NOMO-1 (cell line): ENCODE measurements around the gene PHLDA1.
A peak's percentile ranks its signal among the peaks of the same experiment; 100 is the strongest.

Experiments used
- DNase-seq, 2 experiments: peaks; one replicate each; lab custom pipeline; 2025; ENCODE audit not compliant: unreplicated experiment in 2 of 2; lab: John Stamatoyannopoulos, UW

Gene PHLDA1

DNA sequence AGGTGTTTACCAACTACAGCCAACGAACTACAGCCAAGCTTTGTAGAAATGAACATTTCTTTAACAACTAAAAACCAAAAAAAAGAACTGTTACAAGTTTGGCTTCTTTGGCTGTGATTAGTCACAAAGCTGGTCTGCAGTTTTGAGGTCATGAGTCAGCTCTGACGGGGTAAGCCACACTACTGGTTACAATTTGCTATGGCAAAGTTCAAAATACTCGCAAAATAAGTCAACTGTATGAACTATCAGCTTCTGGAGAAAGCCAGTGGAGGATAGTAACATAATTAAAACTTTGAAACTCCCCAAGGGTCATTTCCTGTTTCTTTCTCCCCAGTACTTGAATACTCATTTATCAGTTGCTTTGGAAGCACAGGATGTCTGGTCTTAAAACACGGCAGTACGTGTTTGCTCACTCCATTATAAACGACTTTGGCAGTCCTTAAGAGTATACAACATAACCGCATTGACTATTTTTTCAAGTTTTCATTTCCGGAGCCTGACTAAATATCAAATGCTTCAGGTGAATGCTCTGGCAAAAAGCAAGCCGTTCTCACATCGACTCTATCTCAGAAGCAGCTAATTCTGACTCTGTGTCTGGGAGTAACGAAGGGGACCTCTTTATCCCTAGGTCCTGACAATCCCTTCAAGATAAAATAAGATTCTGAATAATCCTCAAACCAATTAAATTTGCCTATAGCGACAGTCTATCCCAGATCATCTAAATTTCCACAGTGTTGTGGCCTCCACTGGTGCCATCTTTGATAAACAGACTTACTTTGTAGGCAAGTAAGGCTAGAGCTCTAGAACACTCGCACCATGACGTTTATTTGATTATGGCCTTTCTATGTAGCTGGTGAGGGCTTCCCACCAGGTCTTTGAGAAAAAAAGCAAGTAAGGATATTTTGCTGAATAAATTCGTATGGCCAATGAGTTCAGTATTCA lies 10.6 kb downstream of the PHLDA1 start:
- DNase-seq, result peak; percentile 15 to 75

DNA sequence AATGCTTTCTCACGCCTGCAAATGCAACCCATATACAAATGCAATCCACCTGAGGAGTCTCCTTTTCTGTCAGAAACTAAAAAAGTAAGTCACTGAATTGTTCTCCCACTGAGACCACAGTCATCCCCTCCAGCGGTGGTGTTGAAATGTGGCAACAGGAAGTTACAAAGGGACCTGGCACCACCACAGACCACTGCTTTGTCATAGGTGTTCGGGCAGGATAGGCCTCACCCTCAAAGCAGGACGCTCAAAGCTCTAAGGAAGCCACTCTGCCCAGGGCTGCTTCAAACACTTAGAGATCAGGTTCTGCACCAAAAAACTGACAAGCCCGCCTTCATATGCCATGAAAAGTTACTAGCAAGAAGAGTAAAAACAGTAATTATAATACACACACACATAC lies 11.3 kb downstream of the PHLDA1 start:
- peak; percentile 74 to 84 for DNase-seq

DNA sequence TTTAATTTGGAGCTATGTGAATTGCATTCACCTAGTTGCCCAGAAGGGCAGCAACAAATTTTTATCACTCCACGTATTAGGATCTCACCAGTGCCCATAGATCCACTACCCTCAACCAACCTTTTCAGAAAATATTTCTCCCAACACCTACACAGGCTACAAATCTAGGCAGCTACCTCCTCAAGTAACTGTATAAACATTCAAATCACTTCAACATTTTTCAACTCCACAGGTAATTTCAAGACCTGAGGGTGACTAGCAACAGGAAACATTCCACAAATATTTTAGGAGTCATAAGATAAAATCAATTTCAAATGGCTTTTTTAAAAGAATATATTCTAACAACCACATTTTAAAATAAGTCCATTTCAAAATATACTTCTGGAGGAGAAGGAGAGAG lies 12.9 kb downstream of the PHLDA1 start:
- no peak for DNase-seq

DNA sequence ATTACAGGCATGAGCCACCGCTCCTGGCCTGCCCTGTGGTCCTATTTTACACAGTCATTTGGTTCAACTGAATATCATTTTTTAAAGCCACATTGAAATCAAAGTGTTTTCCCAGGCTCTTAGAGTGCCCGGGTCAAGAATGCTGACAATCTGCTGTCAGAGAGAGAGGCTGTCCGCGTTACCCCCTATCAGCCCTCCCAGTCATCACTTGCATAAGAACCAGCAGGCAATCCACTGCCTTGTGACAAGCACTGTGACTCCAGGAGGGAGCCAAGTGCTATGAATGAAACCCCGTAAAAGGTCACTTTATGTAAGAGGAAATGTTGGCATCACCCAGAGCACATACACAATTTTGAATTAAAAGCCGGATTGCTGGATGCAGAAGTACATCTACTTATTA lies 13.5 kb downstream of the PHLDA1 start:
- no peak for DNase-seq

DNA sequence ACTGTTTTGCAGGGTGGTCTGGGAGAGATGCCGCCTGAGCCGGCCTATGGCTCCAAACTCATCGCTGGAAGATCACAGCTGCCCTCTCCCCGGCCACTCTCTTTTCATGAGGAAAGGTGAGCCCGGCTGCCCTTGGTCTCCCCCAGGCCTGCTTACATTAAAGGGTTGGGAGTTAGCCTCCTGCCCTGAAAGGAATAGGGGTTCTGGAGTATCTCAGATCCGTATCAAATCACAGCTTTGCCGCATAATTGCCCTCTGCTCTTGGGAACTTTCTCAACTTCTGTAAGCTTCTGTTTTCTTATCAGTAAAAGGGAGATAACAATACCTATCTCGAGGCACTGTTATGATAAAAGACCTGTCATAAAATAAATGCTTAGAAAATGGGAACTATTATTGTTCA lies 17.6 kb downstream of the PHLDA1 start:
- no peak for DNase-seq

DNA sequence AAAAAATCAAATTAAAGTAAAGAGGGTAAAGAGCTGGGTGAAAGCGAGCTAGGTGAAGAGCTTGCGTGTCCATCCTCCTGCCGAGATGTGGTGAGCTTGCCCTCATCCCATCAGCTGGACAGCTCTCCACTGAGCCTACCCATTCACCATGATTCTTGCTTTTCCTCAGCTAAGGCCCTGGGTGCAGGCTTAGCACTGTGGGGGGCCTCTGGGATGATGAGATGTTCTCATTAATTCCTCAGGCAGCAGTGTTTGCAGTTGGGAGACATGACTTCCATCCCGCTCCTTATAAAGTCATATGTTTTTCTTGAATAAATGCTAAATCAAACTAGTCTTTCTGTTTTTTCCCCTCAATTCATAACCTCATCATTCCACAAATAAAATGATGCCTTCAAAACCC lies 18.0 kb downstream of the PHLDA1 start:
- DNase-seq, result no peak

DNA sequence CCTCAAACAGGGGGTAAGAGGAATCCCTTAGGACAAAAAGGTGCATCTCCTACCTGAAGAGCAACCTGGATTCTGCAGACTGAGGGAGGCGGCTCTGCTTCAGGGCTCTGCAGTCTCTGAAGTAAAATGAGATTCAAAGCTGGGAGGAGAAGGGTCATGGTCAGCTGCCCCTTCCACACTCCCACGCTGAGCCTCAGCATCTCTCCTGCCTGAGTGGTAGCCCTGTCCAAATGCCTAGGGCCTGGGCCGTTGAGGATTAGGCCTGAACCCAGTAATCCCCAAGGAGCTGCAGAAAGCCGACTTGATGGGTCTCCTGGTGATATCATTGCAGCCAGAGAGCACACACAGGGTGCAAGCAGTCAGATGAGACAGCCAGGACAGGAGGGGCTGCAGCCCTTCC lies 18.9 kb downstream of the PHLDA1 start:
- DNase-seq, result no peak

DNA sequence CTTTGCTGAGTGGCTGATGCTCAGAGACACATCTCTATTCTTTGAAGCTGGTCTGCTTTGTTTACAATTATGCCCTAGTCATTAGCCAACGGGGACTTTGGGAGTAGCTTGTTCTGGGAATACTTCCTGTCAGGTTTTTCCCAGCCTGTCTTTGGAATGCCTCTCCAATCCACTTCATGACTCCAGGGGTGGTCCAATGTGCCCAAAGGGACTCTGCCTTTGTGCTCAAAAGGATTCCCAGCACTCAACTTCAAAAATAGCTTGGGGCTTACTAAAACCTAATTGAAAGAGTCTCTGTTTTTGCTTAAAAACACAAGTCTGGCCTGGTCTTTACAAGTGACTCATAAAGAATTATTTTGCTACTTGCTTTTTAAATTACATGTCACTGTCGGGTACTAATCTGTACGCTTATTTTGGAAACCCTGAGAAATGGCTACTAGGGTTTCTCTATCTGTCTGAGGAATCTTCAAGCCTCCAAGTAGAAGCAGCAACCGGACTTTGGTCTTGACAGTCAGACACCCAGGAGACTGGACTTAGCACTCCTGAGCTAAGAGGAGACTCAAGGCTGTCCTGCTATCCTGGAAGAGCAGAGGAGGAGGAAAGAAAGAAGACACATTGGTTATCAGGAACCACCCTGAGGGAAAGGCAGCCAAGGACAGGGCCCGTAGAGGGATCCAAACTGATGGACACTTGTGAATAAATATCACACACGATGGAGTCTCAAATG lies 20.7 kb downstream of the PHLDA1 start:
- no peak for DNase-seq

DNA sequence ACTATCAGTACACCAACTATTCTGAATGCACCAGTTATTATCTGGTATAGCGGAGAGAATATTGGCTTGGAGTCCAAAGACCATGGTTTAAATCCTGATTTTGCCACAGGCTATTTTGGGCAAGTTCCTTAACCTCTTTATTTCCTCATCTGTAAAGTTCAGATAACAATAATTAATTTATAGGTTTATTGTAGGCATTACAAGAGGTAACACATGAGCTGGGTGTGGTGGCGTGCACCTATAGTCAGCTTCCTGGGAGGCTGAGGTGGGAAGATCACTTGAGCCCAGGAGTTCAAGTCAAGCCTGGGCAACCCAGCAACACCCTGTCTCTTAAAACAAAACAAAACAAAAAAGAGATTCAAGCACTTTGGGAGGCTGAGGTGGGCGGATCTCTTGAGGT lies 23.1 kb downstream of the PHLDA1 start:
- DNase-seq, result no peak

DNA sequence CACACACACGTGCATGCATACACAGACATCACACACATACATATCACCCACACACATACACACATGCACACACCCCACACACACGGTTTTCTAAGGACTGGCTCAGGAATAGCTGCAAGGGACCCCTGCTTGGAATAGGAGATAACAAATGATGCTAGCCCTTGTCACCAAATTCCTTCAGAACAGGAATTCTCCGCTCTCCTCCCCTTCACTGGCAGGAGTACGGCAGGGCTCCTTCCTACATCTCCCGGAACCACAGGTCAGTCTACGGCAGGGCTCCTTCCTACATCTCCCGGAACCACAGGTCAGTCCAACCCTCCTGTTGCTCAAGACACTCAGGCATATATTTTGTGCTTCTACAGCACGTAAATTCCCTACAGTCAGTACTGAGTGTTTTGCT lies 23.9 kb downstream of the PHLDA1 start:
- DNase-seq, result no peak

DNA sequence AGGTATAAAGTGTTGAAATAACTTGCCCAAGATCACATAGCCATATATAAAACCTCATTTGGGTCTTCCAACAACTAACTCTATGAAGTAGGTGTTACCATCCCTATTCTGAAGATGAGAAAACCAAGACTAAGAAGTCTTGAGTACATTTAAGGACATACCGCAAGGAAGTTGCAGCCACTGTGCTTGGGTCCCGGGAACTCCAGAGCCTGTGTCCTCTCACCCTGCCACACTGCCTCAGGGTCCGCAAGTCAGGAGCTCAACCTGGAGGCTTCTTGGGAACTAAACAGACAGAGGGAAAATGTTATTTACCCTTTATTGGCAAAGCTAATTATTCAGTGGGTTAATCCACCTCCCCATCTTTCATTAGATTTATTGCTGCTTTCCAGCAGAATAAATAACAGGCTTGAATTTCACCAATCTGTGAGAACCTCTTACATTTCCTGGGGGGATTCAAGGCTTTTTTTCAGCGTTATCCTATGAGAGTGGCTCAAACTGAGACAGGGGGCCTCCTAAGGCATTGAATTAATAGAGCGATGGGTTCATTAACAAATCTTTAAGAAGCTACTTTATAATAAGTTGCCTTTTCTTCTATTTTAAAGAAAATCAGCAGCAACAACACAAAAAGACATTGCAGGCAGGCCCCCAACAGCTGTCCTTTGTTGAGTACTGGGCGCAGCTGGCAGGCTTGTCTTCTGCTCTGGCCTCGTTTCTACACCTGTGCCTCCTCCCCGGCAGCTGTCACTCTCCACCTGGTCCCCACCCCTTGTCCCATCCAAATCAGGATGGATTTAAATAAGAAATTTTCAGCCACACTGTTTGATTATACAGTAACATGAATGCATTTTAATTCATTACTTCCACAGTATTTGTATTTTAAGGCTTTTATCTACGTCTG lies 25.3 kb downstream of the PHLDA1 start:
- no peak for DNase-seq

DNA sequence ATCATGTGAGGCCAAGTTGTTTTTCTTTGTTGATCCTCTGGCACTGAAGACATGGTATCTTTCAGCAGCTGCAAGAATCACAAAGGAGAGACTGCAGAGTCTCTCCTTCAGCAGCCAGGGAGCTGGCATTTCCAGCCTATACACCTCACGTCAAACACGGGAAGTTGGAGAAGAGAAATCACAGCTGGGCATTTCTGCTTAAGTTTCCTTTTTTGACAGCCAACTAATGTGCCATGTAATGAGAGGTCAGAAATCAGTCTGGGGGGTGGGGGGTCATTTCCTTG lies 28.3 kb downstream of the PHLDA1 start:
- no peak for DNase-seq

DNA sequence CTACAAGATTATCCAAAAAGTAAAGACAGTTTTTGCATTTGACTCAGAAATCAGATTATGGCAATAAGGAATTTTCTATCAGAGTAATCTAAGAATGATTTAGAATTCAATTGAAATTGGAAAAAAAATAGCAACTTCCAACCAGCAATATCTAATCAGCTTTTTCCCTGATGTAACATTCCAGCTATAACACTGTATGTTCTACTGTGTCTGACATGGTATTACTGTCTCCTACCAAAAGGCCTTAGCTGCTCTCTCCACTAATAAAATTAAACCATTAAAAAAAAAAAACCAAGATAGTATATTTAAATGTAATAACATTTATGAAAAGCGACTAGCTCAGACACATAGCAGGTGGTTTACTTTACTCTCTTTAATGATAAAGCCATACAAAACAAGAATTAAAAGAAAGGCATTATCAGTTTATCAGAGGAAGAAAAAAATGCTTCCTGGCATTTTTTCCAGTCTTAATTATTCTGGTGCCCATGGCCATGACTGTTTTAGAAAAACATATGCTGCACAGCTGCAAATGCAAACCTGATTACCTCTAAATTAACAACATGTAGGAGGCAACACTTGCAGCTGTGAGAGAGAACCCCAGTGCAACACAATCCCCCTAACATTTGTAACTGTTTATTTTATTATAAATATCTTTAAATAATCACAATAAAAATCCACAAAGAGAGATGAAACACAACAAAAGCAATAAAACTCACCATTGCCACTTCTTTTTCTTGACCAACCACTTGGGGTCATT lies 28.8 kb downstream of the PHLDA1 start:
- DNase-seq, result no peak

DNA sequence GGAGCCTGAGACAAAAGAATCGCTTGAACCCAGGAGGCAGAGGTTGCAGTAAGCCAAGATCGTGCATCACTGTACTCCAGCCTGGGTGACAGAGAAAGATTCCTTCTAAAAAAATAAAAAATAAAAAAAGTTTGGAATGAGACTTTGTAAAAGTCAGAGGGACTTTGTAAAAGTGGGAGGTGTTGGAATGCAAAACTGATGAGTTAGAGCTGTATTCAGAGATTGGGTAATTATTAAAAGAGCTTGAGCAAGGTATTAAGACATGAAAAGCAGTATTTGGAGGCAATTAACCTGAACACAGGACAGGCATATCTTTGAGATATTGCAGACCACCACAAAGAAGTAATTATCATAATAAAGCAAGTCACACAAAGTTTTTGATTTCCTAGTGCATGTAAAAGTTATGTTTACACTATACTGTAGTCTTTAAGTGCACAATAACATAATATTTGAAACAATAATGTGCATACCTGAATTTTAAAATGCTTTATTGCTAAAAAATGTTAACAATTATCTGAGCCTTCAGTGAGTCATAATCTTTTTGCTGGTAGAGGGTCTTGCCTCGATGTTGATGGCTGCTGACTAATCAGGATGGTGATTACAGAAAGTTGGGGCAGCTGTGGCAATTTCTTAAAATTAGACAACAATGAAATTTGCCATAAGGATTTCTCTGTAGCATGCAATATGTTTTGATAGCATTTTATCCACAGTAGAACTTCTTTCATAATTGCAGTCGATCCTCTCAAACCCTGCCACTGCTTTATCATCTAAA lies 33.1 kb downstream of the PHLDA1 start:
- no peak for DNase-seq

DNA sequence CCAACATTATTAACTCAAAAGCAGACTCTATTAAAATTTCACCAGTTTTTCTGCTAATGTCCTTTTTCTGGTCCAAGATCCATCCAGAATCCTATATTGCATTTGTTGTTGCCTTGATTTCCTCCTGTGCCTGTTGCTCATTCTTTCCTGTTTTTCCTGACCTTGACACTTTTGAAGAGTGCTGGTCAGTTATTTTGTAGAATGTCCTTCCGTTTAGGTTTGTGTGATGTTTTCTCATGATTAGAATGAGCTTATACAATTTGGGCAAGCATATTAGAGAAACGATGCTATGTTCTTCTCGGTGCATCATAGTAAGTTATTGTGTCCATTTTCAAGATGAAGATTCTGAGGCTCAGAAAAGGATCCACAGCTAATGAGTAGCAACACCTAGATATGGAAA lies 33.9 kb downstream of the PHLDA1 start:
- no peak for DNase-seq

DNA sequence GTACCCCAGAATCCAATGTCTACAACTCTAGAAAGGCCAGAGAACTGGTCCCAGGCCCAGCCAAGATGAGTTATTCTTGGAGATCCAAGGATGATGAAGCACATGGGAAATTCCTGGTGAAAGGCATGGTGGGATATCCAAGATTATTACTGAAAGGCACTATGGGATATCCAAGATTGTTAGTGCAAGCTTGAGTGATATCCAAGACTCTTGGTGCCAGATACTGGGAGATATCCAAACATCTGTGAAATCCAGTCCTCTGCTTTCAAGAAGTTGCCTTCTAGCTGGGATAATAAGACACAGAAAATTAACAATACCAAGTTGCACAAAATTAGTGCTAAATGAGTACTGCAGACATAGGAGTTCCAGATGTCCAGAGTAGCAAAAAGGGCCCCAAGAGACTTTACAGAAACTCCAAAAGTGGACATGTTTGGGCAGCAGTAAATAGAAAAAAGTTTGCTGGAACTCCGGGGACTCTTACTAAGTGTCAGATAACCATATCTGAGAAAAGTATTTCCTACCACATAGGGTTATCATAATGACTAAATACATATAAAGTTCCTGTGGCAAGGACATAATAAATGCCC lies 34.6 kb downstream of the PHLDA1 start:
- no peak for DNase-seq

DNA sequence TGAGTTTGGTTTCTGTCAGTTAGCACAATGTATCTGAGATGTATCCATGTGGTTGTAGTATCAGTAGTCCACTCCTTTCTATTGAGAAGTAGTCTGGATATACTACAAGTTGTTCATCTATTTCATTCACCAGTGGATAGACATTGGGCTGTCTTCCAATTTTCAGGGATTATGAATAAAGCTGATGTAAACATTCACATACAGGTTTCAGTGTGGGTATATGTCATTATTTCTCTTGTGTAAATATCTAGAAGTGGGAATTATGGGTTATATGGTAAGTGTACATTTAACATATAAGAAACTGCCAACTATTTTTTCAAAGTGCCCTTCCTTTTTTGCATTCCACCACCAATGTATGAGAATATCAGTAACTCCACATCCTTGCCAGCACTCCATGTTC lies 35.9 kb downstream of the PHLDA1 start:
- DNase-seq, result no peak

DNA sequence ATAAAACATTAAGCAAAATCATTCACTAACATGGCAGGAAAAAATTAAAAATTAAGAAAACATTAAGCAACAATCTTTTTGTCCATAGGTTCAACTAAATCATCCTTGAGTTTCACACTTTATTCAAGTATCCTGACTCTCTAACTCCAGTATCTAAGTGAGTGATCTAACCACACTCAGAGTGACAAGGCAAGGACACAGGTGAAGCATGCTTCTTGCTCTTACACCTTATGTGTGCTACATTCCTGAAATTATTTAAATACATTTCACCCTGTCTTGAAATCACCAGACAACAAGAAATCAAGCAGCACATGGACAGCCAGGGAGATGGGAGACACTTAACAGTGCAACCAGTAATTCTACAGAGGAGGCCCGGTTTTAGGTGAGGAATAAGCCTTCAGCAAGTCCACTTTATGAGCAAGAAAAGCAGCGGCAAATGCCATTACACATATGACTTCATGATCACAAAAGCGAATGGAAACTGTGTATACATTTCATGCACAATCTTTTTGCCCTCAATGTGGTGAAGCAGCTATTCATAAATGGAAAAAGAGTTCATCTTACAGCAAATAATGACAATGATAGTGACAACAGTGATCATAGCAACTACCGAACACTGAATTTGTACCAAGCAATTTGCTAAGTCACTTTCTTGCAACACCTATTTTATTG lies 37.4 kb downstream of the PHLDA1 start:
- DNase-seq, result no peak

DNA sequence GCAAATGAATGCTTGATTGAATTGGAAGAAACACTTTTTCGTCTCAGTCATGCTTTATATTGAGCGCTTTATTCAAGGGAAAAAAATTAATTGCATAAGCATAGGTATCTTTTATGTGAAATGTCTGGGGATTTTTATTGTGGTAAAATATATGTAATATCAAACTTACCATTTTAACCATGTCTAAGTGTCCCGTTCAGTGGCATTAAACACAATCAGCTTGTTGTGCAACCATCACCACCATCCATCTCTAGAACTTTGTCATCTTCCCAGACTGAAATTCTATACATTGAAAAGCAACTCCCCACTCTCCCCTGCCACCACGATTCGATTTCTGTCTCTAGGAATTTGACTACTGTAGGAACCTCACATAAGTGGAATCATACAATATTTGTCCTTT lies 39.8 kb downstream of the PHLDA1 start:
- DNase-seq, result no peak
